HTERT RPE-1 (cell line): Measurements from ENCODE around the gene SNX14.

Source experiments
- in situ Hi-C: fragments of 300-500 bp; cut with MboI; formaldehyde crosslinking; loops from 4 replicates; pipeline ENCODE4 v1.14.3; 2020; ENCODE audit warnings: low sequenced_read_pairs

Gene SNX14

DNA sequence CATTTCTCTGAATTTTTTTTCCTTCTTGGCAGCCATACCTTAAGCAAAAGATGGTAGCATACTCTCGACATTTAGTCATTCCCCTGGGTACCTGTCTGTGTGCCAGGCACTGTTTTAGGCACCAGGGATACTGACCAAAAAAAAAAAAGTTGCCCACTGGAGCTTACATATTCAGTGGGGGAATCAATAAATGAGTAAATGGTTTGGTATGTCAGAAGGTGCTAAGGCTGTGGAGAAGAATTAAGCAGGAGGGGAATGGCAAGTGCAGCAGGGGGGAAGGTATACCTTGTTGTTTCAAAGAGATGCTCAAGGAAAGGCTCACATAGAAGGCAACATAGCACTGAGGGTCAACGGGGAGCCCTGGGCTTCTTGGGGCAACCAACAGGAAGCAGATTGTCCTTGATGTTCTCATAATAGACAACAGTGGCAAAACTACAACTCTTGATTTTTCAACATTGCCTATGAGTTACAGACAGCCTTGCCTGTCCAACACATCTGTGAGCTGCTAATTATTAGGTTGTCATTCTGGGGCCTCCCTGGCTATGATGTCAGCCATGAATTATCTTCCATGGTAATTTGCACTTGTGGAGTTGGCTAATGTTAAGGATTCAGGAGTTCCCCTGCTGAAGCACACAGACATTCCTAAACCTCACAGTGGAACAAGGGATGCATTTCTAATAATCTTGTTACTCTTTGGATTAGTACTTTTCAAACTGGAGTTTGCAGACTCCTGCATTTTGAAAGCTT lies 124.2 kb downstream of the SNX14 start:
- in situ Hi-C loops, result no loop called here

DNA sequence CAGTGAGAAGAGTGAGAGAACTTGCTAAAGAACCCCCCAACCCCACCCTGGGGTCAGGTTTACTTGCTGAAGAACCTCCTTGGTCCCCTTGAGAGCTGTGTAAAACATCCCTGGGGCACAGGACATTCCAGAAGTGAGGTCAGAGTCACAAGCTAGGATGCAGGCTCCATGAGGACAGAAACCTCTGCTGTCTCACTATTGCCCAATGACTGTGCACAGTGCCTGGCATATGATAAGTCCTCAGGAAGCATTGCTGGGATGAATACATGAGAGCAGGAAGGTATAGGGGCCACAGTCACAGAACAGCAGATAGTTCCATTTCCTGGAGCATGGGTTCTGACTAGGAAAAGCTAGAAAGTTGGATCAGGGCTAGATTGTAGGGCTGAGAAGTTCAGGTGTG lies 125.3 kb downstream of the SNX14 start:
- in situ Hi-C loops, result no loop called here

GRCh38 chr6:85465762-85466161 lies 127.9 kb downstream of the SNX14 start:
- in situ Hi-C loops, result no loop called here

DNA sequence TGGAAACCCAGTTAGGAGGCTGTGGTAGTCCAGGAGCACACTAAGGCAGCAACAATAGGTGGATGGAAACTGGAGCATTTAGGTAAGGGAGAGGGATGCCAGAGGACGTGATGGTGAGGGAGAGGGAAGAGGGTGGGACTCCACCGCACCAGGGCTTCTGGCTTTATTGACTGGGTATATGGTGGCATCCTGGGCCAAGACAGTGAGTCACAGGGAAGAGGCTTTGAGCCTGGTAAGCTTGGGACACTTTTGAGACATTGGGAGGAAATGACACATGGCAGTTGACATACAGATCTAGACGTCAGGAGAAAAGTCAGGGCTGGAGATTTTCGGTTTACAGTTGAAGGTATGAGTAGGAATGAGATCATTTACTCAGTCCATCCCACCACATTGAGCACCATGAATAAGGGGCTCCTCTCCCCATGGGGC lies 128.9 kb downstream of the SNX14 start:
- in situ Hi-C loops, result no loop called here

GRCh38 chr6:85464260-85464644 lies 129.4 kb downstream of the SNX14 start:
- in situ Hi-C loops, result no loop called here

DNA sequence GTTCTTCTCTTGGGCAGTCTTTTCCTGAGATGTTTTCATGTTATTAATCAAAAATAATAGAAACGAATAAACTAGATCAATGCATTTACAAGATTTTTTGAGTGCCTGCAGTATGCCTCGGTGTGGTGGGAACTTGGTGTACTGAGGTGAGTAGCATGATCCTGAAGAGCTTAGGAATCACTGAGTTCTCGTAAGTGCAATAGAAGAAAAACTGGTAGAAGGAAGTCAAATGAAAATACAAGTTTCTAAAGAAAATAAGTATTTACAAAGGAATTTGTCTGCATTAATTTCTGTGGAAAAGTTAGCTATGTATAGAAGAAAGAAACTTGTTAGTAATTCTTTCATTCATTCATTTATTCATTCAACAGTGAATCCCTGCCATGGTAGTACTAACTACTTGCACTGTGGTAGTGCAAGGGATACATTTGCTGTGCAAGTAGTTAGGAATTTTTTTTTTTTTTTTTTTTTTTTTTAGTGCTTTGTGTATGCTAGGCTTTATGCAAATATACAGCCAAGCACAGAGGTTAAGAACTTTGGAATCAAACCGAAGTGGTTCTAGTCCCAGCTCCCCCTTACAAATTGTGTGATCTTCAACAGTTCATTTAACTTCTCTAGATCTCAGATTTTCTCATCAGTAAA lies 129.9 kb downstream of the SNX14 start:
- in situ Hi-C loops, result no loop called here

GRCh38 chr6:85462673-85463072 lies 131.0 kb downstream of the SNX14 start:
- in situ Hi-C loops, result no loop called here

GRCh38 chr6:85461798-85462170 lies 131.9 kb downstream of the SNX14 start:
- in situ Hi-C loops, result no loop called here

GRCh38 chr6:85460921-85461797 lies 132.5 kb downstream of the SNX14 start:
- in situ Hi-C loops, result no loop called here

DNA sequence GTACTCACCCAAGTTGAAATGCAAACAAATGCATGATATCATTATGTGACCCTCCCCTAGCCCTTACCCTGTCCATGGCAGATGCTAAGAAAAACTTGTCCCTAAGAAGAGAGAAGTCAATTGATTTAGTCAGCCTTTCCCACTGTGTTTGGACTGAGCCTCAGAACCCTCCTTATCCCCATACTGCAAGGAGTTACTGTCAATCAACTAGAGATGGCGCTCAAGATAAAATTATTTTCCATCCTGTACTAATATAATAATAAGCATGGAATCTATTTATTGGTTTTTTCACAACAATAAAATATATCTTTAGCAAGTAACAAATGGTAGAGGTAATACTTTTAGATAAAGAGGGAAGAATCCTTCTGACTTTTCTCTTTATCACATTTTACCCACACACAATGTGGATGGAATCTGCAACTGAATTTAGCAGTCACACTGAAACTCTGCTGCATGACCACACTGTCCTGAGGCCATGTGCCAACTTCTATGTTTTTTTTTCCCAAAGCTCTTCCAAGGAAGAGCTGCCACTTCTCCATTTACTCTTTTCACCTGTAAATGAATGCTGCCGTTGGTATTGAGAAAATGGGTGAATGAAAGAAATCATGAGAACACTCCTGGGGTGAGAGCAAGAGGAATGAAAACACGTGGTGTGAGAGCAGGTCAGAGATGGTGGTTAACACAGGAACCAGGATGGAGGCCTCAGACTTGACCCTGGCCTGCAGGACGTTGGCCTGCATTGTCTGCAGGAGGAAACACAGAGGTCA lies 133.3 kb downstream of the SNX14 start:
- in situ Hi-C loops, result no loop called here

DNA sequence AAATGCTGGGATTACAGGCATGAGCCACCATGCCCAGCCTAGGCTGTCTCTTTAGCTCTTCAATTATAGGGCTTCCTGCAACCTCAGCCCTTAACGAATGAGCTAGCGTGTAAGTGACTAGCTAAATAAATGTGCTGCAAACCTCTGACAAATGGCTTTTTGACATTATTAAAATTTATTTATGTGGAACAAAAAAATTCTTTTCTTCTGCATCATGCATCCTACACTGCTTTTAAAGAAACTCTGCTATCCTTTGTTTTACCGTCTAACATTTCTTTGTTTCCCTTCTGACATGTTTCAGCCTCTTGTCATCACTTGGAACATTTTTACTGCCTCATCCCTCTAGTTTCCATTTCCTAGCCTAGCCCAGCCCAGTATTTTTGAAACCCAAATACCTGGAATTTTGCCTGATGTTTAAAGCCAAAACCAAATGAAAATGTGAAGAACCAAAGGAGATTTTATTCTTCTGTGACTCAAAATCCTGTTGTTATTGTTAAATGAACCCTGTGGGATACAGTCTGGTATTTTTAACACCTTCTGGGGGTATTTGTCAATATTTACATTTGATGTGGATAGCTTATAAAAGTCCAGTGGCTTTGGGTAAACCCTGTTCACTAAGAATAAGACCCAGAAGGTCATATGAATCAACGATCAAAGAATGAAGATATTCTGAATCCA lies 134.3 kb downstream of the SNX14 start:
- in situ Hi-C loops, result no loop called here

GRCh38 chr6:85458782-85459181 lies 134.9 kb downstream of the SNX14 start:
- in situ Hi-C loops, result no loop called here

DNA sequence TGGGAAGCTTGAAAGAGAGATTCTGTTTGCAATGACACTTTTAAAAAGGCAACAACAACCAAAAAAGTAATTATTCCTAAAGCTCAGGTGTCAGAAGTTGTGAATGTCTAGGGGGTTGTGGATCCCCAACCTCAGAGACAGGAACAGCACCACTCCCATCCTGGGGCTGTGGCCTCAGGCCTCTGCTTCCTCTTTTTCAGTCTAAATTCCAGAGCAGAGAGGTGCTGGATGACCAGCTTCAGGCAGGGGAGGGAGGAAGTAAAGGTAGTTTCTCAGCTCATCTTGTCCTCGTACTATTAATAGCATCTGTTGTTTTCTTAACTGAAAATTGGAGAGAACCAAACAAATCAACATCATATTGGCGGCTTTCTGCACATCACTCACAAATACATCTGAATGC lies 135.5 kb downstream of the SNX14 start:
- in situ Hi-C loops, result no loop called here

GRCh38 chr6:85456782-85457181 lies 136.9 kb downstream of the SNX14 start:
- in situ Hi-C loops, result no loop called here
